GM19455 (cell line): ENCODE results near the gene MIA.
"Not testable (repeated sequence)": the region's sequence is repeated elsewhere in the genome, so short reads cannot be mapped to it uniquely, and the experiment has no call there.

ENCODE experiments used
- ATAC-seq: cut with Tn5 transposase; IDR thresholded peaks from one replicate; pipeline ENCODE4 v1.9.1; 2021; ENCODE audit not compliant: unreplicated experiment

MIA gene

DNA sequence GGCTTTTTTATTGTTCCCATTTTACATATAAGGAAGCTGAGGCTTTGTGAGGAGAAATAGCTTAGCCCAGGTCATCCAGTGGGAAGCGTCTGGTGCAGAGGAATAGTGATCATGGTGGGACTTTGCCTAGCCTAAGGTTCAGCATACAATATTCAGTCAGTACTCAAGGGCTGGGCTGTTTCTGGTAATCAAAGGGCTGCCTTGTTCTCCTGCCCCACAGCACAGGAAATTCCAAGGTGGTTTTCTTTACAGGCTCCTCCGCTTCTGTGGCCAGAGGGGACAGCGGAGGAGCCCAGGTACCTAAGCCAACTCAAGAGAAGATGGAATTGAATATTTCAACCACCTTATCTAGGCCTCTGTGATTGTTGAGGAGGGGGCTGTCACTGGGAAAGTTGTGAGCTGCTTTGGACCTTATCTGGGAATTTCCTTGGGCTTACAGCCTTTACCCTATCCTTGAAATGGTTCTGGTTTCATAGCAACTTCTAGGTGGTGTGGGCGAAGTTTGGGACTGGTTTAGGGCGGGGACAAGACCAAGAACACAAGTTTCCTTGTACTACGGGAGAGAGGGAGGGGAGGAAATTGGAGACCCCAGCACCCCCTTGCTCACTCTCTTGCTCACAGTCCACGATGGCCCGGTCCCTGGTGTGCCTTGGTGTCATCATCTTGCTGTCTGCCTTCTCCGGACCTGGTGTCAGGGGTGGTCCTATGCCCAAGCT, at the start of gene MIA:
TSS of gene MIA (plus strand) at position 606 of the 716 bp plus-strand sequence. CDS start at position 628, 22 bp downstream.
- ATAC-seq, result no peak

DNA sequence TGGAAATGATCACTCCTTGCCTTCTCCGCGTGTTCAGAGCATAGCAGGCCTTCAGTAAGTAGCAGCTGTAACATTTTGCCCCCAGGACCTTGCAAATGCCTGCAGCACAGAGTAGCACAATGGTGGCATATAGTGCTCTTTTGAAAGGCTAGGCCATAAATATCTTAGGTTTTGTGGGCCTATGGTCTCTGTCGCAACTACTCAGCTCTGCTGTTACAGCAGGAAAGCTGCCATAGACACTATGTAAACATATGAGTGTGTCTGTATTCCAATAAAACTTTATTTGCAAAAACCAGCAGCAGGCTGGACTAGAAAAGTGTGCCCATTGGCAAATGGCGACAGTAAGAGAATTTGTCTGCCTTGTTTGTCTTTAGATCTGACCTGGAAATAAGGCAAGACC, 49.0 kb upstream of the MIA start:
- ATAC-seq, result no peak

DNA sequence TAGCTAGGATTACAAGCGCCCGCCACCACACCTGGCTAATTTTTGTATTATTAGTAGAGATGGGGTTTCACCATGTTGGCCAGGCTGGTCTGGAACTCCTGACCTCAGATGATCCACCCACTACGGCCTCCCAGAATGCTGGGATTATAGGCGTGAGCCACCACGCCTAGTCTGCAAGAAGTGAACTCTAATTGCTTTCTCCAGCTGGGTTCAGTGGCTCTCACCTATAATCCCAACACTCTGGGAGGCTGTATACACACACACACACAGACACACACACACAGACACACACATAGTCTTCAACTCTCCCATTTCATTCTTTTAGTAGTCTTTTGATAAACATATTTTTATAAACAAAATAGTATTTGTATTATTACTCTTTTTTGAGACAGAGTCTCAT, 45.3 kb upstream of the MIA start:
- ATAC-seq, result not testable (repeated sequence)

DNA sequence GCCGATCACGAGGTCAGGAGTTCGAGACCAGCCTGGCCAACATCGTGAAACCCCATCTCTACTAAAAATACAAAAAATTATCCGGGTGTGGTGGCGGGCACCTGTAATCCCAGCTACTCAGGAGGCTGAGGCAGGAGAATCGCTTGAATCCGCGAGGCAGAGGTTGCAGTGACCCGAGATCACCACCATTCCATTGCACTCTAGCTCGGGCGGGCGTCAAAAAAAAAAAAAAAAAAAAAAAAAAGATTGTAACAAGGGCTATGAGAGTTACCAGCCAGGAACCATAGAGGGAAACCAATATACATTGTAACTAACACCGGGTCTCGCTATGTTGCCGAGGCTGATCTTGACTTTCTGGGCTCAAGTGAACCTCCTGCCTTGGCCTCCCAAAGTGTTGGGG, 43.0 kb upstream of the MIA start:
- ATAC-seq, result not testable (repeated sequence)

DNA sequence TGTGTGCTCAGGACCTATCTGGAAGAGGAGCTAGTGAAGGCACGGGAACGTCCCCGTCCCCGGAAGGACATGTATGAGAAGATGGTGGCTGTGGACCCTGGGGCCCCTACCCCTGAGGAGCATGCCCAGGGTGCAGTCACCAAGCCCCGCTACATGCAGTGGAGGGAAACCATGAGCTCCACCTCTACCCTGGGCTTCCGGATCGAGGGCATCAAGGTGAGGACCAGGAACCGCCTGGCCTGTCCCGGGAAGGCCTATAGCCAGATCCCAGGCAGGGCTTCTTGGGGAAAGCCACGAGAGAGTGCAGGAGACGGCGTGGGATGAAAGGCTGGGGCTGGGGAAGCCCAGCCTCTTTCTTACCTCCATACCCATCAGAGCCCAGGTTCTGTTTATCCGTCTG, 42.2 kb upstream of the MIA start:
- no peak for ATAC-seq

DNA sequence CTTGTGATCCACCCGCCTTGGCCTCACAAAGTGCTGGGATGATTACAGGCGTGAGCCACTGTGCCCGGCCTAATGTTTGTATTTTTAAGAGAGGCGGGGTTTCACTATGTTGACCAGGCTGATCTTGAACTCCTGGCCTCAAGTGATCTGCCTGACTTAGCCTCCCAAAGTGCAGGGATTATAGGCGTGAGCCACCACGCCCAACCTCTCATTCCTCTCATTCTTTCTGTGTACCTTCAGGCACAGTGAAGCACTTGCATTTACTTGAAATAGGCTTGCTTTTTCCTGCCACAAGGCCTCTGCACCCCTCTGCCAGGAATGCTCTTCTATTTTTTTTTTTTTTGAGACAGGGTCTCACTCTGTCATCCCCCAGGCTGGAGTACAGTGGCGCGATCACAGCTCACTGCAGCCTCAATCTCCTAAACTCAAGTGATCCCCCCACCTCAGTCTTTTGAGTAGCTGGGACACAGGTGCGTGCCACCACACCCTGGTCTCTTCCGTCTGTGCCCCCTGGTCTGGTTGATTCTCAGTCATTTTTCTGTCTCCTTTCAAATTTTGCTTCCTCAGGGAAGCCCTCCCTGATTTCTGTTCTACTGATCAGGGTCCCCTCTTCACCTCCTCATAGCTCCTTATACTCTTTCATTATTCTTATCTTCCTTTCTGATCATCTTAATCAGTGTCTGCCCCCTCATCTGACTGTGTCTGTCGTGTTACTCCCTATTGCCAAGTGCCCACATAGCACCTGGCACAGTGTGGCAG, 40.1 kb upstream of the MIA start:
- ATAC-seq, result no peak

DNA sequence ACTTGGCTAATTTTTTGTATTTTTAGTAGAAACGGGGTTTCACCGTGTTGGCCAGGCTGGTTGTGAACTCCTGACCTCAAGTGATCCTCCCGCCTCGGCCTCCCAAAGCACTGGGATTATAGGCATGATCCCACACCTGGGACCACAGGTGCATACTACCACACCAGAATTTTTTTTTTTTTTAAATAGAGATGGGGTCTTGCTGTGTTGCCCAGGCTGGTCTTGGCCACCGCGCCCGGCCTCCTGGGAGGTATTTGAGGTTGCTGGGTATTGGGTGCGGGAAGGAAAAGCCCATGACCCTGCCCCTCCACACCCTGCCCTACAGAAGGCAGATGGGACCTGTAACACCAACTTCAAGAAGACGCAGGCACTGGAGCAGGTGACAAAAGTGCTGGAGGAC, 38.7 kb upstream of the MIA start:
- ATAC-seq, result no peak

DNA sequence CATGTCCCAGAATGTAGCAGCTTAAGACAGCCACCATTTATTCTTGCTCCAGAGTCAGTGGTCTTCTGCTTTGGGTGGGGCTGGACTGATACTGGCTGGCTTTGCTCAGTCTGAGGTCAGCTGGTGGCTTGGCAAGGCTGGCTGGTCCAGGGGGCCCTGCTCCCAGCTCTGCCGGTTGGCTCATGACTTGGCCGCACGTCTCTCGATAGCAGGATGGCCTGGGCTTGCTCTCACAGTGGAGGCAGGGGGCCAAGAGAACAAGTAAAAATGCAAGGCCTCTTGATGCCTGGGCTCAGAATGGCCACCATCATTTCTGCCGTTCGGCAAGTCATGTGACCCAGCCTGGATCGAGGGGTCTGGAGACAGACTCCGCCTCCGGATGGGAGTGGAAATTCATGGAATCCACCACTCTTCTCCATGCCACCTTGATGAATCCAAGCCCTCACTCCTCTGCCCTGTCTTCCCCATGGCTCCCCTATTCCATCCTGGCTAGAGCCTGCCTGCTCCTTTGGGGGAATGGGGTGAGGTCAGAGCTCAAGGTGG, 38.1 kb upstream of the MIA start:
- no peak for ATAC-seq

DNA sequence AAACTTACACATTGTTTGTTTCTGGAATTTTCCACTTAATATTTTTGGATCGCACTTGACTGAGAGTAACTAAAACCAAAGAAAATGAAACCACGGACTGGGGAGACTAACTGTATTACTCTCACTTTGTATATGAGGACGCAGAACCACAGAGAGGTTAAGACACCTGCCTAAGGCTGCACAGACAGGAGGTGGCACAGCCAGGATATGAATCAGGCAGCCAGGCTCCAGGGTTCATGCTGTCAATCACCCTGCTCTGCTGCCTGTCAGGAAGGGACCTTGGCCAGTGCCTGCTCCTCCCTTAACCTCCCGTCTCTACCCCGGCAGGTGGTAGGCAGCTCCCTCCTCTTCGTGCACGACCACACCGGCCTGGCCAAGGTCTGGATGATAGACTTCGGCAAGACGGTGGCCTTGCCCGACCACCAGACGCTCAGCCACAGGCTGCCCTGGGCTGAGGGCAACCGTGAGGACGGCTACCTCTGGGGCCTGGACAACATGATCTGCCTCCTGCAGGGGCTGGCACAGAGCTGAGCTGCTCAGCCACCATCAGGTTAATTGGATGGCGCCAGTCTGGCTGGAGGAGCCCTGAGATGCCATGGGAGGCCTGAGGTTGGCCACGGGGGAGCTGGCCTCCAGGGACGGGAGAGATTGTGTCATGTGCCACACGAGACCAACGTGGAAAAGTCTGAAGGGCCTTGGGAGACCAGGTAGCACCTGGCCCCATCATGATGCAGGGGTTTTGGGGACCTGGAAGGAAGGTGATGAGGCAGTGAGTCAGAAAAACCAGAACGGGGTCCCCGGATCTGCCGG, 36.1 kb upstream of the MIA start:
- ATAC-seq, result no peak

DNA sequence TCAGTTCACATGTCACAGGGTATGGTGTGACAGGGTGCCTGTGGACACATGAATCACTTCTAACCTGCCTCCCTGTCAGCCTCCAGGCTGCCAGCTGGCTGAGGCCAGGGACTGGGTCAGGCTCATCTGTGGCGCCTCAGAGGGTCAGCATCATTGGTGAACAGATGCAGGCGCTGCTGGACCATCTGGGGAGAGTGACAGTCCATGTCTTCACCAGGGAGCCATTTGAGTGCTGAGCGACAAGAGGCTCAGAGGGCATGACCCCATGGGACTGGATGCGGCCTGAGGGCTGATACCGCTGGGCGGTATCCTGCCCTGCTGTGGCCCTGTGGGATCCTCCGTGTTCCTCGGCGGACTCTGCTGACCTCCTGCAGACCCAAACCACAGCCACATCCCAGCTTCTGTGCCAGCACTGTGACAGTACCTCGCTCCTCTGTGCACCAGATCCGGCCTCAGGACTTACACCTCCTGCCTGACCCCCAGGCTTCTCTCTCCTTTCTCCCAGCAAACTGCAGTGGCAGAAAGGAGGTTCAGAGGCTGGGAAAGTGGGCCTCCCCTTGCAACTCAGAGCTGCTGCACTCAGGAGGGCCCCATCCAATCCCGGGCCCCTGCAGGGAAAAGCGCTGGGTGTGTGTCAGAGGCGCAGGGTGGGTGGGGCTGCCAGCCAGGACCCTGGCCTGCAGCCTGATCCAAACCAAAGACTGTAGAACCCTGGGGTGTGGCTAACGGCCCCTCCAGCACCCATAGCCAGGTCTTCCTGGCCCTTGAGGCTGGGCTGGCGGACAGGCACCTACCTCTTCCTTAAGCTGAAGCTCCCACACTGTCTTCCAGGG, 35.2 kb upstream of the MIA start:
- ATAC-seq, result no peak

DNA sequence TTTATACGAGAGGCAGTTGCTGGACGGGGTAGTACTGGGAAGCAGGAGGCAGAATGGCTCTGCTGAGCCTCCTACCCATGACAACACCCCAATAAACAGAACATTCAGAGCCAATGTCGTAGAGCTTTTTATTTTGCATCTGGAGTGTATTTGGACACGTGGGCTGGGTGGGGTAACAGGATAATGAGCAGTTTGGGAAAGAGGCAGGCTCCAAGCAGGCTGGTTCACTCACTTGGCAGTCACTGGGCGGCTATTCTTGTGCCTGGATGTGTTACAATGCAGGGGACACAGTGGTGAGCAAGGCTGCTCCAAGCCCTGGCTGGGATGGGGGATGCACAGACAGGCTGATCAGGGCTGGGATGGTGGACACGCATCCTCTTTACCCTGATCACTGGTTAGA, 34.6 kb upstream of the MIA start:
- ATAC-seq, result no peak

DNA sequence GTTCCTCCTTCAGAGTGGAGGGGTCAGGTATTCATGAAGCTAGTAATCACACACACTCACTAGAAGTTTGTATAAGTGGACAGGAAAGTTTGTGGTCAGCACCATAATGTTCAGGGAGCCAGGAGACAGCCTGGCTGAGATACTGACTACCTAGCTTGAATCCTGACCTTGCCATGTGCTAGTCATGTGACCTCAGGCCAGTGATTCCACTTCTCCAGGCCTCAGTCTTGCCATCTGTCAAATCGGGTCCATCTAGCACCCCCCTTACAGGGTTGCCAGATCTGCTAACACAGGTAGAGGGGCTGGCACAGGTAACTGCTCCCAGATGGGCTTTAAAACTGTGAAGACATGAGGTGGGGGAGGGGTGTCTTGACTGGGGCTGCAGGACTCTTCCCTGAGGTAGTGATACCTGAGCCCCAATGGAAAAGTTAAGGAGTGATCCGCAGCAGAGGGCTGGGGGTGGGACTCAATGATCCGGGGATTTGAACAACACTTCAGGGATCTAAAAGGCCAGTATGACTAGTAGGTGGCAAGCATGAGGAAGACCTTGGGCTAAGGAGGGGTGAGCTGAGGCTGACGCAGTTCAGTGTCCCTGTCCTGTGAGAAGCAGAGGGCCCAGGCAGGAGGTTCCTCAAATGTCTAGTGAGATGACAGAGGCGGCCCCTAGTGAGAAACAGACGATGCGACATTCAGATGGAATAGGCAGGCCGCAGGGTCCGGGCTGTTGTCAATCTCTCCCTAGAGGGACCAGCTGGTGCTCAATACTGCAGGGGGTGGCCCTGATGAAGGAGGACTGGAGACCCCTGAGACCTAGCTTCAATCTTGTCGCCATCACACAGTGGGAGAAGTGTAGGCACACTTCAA, 33.6 kb upstream of the MIA start:
- no peak for ATAC-seq

DNA sequence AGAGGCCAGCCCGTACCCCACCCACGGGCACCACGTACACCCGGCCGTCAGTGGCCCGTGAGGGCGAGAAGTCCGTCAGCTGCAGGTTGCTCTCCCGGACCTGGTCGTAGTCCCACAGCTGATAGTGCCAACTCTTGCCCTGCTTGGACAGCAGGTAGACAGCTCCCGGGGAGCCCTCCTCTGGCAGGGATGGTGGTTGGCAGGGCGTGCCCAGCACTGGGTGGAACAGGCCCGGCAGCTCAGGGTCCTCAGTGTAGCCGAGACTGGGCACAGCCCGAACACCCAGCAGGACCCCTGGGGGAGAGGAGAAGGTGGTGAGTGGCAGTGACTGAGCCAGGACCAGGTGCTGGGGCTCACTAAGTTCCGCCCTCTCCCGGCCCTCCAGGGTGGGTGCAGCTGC, 32.8 kb upstream of the MIA start:
- ATAC-seq, result no peak

DNA sequence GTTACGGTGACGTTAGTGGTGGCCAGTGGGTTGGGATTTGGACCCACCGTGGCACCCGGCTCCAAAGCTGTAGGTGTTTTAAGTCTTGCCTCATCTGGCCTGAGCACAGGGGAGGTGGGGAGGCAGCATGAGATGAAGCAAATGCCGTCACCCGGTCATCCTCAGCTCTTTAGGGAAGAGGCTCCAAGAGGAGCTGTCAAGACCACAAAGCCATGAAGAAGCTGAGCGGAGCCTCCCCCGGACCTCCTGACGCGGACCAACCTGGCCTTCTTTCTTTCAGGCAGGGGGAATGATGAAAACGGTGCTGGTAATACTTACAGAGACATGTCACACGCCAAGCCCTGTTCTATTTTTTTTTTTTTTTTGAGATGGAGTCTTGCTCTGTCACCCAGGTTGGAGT, 32.4 kb upstream of the MIA start:
- ATAC-seq, result no peak

DNA sequence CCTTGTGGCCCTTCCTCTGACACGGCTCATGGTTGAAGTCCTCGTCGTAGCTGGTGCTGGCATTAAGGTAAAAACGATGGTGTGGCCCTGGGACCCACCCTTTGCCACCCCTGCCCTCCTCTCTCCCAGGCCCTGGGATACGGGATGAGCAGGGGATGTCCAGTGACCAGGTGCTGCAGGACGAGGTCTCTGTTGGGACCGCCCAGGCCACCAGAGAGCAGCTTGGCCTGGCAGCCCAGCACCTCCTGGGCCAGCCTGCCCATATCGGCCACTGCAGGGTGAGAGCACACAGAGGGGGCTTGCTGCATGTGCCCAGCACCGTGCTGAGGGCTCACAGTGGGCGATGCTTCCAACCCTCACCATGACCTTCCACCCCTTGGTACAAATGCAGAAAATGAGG, 31.4 kb upstream of the MIA start:
- ATAC-seq, result no peak

DNA sequence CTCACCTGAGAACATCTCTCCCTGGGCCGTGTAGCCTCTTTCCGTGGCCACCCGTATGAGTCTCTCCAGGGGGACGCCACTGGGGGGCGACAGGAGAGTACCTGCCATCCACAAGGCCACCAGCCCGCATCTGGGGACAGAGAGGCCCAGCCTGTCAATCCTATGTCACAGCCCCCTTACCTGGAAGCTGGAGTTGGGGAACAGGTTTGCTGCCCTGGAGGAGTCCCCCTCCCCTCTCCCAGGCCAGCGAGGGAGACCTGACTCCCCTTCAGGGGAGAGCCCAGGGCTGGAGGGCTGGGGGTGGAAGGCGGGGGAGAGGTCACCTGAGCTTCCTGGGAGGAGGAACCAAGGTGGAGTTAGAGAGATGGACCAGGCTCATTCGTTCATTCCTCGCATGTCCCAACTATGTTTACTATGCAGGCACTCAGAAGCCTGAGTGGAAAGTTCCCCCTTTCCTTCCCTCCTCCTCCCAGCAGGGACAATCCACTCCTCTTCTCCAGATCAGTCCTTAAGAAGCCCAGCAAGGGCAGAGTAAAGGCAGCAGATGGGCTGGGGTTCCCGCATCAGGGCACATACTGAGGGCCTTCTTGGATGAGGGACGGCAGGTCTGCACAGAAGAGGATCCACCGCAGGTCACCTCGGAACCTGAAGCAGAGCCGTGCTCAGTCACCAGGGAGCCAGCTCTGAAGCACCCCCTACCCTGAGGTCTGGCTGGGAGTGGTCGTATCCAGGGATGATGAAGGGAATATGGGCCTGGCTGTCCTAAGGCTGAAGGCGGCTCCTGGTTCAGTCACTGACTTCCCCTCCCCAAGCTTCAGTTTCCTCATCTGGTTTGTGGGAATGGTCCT, 30.5 kb upstream of the MIA start:
- ATAC-seq, result no peak

DNA sequence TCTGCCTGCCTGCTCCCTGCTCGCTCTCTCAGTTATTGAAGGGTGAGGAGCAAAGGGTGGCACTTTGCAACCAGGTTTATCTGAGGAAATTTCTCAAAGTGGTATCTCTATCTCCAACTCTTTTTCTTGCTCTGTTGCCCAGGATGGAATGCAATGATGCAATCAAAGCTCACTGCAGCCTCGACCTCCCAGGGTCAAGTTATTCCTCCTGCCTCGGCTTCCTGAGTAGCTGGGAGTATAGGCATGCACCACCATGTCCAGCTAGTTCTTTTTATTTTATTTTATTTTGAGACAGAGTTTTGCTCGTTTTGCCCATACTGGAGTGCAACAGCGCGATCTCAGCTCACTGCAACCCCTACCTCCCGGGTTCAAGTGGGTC, 29.9 kb upstream of the MIA start:
- no peak for ATAC-seq

DNA sequence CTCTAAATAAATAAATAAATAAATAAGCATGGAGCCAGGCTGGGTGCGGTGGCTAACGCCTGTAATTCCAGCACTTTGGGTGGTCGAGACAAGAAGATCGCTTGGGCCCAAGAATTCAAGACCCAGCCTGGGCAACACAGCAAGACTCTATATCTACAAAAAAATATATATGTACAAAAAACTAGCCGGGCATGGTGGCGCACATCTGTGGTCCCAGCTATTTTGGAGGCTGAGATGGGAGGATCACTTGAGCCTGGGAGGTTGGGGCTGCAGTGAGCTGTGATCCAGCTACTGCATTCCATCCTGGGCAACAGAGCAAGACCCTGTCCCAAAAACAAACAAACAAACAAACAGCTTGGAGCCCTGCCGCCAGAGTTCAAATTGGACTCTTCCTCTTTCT, 27.8 kb upstream of the MIA start:
- ATAC-seq, result no peak
